ENCODE measurements around the gene ARHGAP19. TPM values are rescaled to one million over a fixed set of nuclear protein-coding genes. Genes with fewer than 3 reads are reported as not detected.

ARHGAP19 gene
- total and polyA plus RNA-seq, 2 donors (not counting 1 experiment from before 2014, with no cell fraction given), result 5.6 to 7.4 TPM

DNA sequence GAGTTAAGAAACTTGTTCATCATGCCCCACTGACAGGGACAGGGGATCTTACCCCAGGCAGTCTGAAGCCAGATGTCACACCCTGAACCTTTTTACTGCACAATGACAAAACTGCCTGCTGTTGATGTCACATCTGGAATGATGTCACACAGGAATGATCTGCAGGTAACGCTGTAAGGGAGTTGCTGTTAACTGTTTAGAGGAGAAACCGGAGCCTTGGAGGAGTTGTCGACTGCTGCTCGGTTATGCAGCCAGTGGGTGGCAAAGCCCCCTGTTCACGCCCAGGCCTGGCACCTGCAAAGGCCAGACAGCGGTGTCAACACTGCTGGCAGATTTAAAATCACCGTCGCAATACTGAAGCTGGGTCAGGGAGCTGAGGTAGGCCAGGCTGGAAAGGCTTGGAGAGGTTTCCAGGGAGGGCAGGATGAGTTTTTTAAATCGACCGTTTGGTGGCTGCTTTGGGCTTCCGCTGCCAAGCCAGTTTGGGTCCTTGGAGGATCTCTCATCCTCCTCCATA is 96.7 kb downstream of the ARHGAP19 start:
- H3K27me3 ChIP-seq (ENCODE audit: control insufficient read depth, insufficient read depth, low read length), result peaks cover 16% of the 10 kb centered on the region
- H3K36me3 ChIP-seq (ENCODE audit: control insufficient read depth, insufficient read depth, low read length), result no peaks in the 10 kb centered on the region
- no peak for DNase-seq (ENCODE audit: low read depth in 2 of 2)
- H4K20me1 ChIP-seq (ENCODE audit: control insufficient read depth, extremely low read depth, insufficient read depth, low read length), result no peaks in the 10 kb centered on the region
- peak overlapping the region; percentile 7 for H2AFZ ChIP-seq (ENCODE audit: low read length)
- TF ChIP-seq, protein P1, sequence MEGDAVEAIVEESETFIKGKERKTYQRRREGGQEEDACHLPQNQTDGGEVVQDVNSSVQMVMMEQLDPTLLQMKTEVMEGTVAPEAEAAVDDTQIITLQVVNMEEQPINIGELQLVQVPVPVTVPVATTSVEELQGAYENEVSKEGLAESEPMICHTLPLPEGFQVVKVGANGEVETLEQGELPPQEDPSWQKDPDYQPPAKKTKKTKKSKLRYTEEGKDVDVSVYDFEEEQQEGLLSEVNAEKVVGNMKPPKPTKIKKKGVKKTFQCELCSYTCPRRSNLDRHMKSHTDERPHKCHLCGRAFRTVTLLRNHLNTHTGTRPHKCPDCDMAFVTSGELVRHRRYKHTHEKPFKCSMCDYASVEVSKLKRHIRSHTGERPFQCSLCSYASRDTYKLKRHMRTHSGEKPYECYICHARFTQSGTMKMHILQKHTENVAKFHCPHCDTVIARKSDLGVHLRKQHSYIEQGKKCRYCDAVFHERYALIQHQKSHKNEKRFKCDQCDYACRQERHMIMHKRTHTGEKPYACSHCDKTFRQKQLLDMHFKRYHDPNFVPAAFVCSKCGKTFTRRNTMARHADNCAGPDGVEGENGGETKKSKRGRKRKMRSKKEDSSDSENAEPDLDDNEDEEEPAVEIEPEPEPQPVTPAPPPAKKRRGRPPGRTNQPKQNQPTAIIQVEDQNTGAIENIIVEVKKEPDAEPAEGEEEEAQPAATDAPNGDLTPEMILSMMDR (conservative IDR thresholded peaks at IDR 0.05 in 1 of 2, IDR thresholded peaks at IDR 0.05 in 1 of 2; ENCODE audit: low read depth in 1 of 2, low read length in 2 of 2), result no peak
- no peak for TF ChIP-seq EZH2 (IDR thresholded peaks at IDR 0.05; ENCODE audit: low read length, missing control alignments)
- peak overlapping the region; percentile 73 for H3K4me2 ChIP-seq (ENCODE audit: extremely low read depth, insufficient read depth, low read length)
- H3K4me3 ChIP-seq (replicated peaks in 1 of 4; ENCODE audit: control extremely low read depth in 1 of 4, insufficient read depth in 1 of 4, low read depth in 3 of 4, low read length in 4 of 4), result peak overlapping the region; percentile 26 to 59 (median 42)
- no peaks in the 10 kb centered on the region for H3K9me3 ChIP-seq (ENCODE audit: control insufficient read depth, insufficient read depth, low read depth, low read length)
- no peaks in the 10 kb centered on the region for H3K79me2 ChIP-seq (ENCODE audit: control insufficient read depth, insufficient read depth, low read length)
- no peak overlapping the region for H3K9ac ChIP-seq (ENCODE audit: insufficient read depth, low read length)
- no peak overlapping the region for H3K27ac ChIP-seq (ENCODE audit: insufficient read depth, low read length)
- no peaks in the 10 kb centered on the region for H3K4me1 ChIP-seq (ENCODE audit: control insufficient read depth, extremely low read depth, insufficient read depth, low read length)

DNA sequence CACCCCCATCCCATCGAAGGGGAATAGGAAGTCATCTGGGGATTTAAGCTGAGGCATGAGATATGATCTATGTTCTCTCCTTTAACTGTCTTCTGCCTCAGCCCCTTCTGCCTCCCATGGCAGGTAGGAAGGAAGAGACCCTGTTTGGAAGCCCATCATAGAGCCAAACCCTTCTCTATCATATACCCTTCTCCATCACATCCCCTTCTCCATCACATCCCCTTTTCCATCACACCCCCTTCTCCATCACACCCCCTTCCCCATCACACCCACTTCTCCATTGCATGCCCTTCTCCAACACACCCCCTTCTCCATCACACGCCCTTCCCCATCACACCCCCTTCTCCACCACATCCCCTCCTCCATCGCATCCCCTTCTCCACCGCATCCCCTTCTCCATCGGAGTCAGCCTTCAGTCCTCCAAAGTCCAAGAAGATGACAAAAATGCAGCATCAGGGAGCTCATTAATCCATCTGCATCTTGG is 99.4 kb downstream of the ARHGAP19 start:
- DNase-seq (ENCODE audit: low read depth in 2 of 2), result no peak
- Histone ChIP-seq H3K4me3 (replicated peaks in 1 of 4; ENCODE audit: control extremely low read depth in 1 of 4, insufficient read depth in 1 of 4, low read depth in 3 of 4, low read length in 4 of 4) (no peak overlapping the region), H3K27ac (ENCODE audit: insufficient read depth, low read length) (no peak overlapping the region), H4K20me1 (ENCODE audit: control insufficient read depth, extremely low read depth, insufficient read depth, low read length) (no peaks in the 10 kb centered on the region), H3K9me3 (ENCODE audit: control insufficient read depth, insufficient read depth, low read depth, low read length) (no peaks in the 10 kb centered on the region), H3K4me1 (ENCODE audit: control insufficient read depth, extremely low read depth, insufficient read depth, low read length) (no peaks in the 10 kb centered on the region), H3K79me2 (ENCODE audit: control insufficient read depth, insufficient read depth, low read length) (no peaks in the 10 kb centered on the region), H3K9ac (ENCODE audit: insufficient read depth, low read length) (no peak overlapping the region), H3K36me3 (ENCODE audit: control insufficient read depth, insufficient read depth, low read length) (no peaks in the 10 kb centered on the region), H2AFZ (ENCODE audit: low read length) (no peak overlapping the region), H3K4me2 (ENCODE audit: extremely low read depth, insufficient read depth, low read length) (no peak overlapping the region), H3K27me3 (ENCODE audit: control insufficient read depth, insufficient read depth, low read length) (peaks cover 20% of the 10 kb centered on the region)
- TF ChIP-seq, protein P1 (conservative IDR thresholded peaks at IDR 0.05 in 1 of 2, IDR thresholded peaks at IDR 0.05 in 1 of 2; ENCODE audit: low read depth in 1 of 2, low read length in 2 of 2), result no peak
- no peak for TF ChIP-seq EZH2 (IDR thresholded peaks at IDR 0.05; ENCODE audit: low read length, missing control alignments)

DNA sequence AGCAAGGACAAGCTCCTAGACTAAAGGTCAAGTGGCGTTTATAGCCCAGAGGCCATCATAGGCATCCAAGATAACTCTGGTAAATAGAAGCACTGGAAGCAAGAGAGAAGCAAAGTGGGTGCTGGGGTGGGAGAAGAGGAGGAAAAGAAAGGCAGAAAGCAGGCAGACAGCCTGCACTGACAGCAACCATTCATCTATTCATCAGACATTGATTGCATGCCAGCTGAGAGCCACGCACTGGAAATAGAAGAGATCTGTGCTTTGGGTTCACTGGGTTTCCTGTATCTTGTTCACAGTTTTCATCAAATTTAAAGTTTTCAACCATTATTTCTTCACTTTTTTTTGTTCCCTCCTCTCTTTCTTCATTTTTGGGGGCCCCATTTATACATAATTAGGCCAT is 102.0 kb downstream of the ARHGAP19 start:
- no peak for DNase-seq (ENCODE audit: low read depth in 2 of 2)
- Histone ChIP-seq H3K9me3 (ENCODE audit: control insufficient read depth, insufficient read depth, low read depth, low read length) (no peaks in the 10 kb centered on the region), H3K4me3 (replicated peaks in 1 of 4; ENCODE audit: control extremely low read depth in 1 of 4, insufficient read depth in 1 of 4, low read depth in 3 of 4, low read length in 4 of 4) (no peak overlapping the region), H3K4me1 (ENCODE audit: control insufficient read depth, extremely low read depth, insufficient read depth, low read length) (no peaks in the 10 kb centered on the region), H3K9ac (ENCODE audit: insufficient read depth, low read length) (no peak overlapping the region), H3K27ac (ENCODE audit: insufficient read depth, low read length) (no peak overlapping the region), H3K4me2 (ENCODE audit: extremely low read depth, insufficient read depth, low read length) (no peak overlapping the region), H3K27me3 (ENCODE audit: control insufficient read depth, insufficient read depth, low read length) (peaks cover 29% of the 10 kb centered on the region), H4K20me1 (ENCODE audit: control insufficient read depth, extremely low read depth, insufficient read depth, low read length) (no peaks in the 10 kb centered on the region), H2AFZ (ENCODE audit: low read length) (no peak overlapping the region), H3K36me3 (ENCODE audit: control insufficient read depth, insufficient read depth, low read length) (no peaks in the 10 kb centered on the region), H3K79me2 (ENCODE audit: control insufficient read depth, insufficient read depth, low read length) (no peaks in the 10 kb centered on the region)
- TF ChIP-seq EZH2 (IDR thresholded peaks at IDR 0.05; ENCODE audit: low read length, missing control alignments), result no peak
- TF ChIP-seq, protein P1 (conservative IDR thresholded peaks at IDR 0.05 in 1 of 2, IDR thresholded peaks at IDR 0.05 in 1 of 2; ENCODE audit: low read depth in 1 of 2, low read length in 2 of 2), result no peak
